Fibroblast of villous mesenchyme (primary cell): ENCODE results near the gene ADCYAP1. TPM values are rescaled to one million over a fixed set of nuclear protein-coding genes. Genes with fewer than 3 reads are reported as not detected.

Experiments used
- DNase-seq: peaks from one replicate; pipeline ENCODE4 v3.0.0-alpha.2; 2010; ENCODE audit warnings: low read depth
- H3K4me3 ChIP-seq: 2 replicates; pipeline ENCODE4 v1.5.1; 2011; ENCODE audit warnings: low read depth, mild to moderate bottlenecking, low read length
- total RNA-seq: library from RNA; depleted of rRNA; stranded (reverse); fragments of >200 nt; gene quantifications from 2 replicates; pipeline ENCODE4 v1.2.3, GENCODE V29; 2012
- TF ChIP-seq, protein P1 (sequence below): IDR thresholded peaks from 2 replicates; pipeline ENCODE4 v1.5.1; 2012; ENCODE audit warnings: low read depth, mild to moderate bottlenecking, low read length; ENCODE audit not compliant: insufficient read depth

The ADCYAP1 gene
- total RNA-seq, 1 donor, result not detected

DNA sequence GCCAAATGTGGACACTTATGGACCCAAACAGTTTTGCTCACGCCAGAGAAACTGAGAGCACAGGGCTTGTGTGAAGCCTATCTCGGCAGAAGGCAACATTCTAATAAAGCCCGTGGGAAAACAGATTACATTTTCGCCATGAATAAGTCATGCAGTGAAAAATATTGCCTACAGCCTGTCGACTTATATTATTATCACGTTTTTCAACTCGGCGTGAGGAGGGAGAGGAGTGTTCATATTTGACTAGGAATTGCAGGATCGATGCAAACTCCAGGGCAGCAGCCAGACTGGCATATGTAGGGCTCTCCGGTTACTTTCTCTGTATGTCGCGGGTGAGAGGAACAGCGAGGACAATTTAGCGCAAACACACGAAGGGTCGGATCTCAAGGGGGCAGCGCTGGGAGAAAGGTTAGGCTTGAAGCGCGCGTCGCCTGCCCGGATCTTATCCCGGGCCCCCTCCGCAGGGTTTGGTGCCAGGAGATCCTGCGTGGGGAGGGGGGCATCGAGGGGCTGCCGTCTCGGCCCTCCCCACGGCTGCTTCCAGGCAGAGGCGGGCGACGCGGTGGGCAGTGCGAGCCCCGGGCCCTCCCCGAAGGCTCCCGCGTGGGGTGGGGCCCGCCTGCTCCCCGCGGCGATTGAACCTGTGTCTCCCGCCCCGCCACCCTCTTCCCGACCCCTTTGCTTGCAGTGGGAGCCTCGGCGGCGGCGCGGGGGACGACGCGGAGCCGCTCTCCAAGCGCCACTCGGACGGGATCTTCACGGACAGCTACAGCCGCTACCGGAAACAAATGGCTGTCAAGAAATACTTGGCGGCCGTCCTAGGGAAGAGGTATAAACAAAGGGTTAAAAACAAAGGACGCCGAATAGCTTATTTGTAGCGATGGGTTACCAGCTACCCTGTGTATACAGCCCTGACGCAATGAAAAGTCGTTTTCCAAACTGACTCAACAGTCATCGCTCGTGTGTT lies 4.4 kb downstream of the ADCYAP1 start:
- peak overlapping the region; percentile 34 for H3K4me3 ChIP-seq
- no peak for DNase-seq
- TF ChIP-seq, protein P1, sequence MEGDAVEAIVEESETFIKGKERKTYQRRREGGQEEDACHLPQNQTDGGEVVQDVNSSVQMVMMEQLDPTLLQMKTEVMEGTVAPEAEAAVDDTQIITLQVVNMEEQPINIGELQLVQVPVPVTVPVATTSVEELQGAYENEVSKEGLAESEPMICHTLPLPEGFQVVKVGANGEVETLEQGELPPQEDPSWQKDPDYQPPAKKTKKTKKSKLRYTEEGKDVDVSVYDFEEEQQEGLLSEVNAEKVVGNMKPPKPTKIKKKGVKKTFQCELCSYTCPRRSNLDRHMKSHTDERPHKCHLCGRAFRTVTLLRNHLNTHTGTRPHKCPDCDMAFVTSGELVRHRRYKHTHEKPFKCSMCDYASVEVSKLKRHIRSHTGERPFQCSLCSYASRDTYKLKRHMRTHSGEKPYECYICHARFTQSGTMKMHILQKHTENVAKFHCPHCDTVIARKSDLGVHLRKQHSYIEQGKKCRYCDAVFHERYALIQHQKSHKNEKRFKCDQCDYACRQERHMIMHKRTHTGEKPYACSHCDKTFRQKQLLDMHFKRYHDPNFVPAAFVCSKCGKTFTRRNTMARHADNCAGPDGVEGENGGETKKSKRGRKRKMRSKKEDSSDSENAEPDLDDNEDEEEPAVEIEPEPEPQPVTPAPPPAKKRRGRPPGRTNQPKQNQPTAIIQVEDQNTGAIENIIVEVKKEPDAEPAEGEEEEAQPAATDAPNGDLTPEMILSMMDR, result no peak

DNA sequence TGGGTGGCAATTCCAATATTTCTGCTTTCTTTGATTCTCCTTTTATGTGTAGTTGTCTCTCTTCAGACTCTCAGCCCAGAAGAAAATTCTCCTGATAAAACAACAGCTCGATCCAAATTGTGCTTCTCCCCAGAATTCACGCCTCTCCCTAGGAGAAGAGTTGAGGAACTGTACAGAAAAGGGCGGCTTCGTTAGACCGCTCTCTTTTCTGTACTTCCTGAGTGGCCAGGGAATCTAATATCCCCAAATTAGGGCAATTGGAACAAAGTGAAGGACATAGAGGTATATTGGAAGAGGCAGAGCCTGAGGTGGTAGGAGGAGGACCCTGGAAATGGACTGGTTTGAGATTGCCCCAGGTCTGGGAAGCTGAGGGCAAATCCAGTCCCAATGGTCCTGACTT lies 5.6 kb downstream of the ADCYAP1 start:
- TF ChIP-seq, protein P1, result no peak
- DNase-seq, result no peak

DNA sequence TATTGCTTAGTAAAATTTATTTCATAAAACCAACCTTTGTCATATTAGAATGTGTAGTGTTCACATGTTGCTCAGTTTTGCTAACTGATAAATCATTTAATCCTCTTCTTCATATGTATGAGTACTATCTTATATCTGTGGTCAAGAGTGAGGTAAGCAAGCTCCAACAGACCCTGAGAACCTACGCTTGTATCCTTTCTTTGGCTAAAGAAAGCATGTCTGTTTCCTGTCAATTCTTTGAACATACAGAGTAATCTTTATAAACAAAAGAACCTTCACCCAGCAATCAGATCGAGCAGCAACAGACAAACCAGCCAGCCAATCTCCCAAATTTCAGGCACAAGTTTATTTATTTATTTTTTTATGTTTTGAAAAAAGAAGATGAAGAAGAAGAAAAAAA lies 6.4 kb downstream of the ADCYAP1 start:
- no peak for DNase-seq
- TF ChIP-seq, protein P1, result no peak
- no peak overlapping the region for H3K4me3 ChIP-seq

More for the DNA sequence above, 5.6 kb downstream of the ADCYAP1 start:
- H3K4me3 ChIP-seq, result no peak overlapping the region

DNA sequence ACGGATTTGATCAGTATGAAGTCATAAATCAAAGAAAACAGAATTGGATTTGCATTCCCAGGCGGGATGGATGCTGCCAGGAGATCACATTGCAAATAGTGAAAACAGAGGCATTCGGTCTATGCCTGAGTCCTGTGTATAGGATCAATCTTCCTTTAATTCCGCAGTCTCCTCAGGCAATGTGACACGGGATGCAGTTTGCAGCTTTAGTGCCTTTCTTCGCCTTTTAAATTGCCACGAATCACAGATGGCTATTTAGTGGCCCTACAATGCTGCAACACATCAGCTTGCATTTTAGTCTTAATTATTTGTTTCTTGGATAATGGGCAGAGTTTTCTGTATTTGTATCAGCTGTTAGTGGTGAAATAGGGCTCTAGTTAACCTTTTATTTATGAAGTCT lies 6.8 kb downstream of the ADCYAP1 start:
- TF ChIP-seq, protein P1, result no peak
- no peak for DNase-seq

DNA sequence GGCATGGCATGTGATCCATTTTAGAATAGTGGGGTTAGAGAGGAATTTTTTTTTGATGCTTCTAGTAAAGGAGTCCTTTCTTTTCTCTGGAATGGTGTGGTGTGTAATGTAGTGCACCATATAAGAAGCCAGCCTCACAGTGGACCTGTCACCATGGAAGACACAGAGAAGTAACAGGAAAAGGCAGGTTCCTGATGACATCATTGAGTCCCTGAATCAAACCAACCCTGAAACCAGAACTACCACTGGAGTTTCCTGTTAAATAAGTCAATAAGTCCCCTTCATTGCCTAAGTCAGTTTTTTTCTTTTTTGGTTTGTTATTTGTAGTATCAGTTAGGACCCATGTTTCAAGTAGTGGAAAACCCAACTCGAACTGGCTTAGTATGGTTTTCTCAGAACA lies 11.9 kb downstream of the ADCYAP1 start:
- H3K4me3 ChIP-seq, result no peak overlapping the region
- DNase-seq, result no peak
- TF ChIP-seq, protein P1, result no peak

More for the DNA sequence above, 6.8 kb downstream of the ADCYAP1 start:
- no peak overlapping the region for H3K4me3 ChIP-seq

DNA sequence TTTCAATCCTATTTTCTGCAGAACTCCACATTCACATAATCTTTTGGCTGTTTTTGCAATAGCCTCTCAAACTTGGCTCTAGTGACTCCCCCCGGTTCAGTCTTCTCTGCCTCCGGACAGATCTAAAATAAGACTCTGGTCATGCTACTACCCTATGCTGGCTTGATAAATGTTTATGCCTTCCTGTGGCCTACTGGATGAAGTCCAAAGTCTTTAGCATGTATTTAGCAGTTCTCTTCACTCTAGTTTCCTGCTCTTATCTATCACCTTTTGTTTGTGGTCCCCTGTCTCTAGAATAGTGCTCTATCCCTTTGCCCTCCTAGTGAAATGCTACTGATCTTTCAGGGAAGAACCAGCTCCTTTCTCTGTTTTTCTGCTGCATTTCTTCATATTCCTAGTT lies 14.4 kb downstream of the ADCYAP1 start:
- DNase-seq, result no peak
- TF ChIP-seq, protein P1, result no peak
- no peak overlapping the region for H3K4me3 ChIP-seq
